MCF 10A (cell line): ENCODE data around the gene PPM1H. TPM values are rescaled to one million over a fixed set of nuclear protein-coding genes. Genes with fewer than 3 reads are reported as not detected.

ENCODE experiments used
- BruUV-seq: library from RNA; stranded (reverse); fragments of 400-500 nt; replicated peaks from 2 replicates; lab custom pipeline; 2021; lab: Mats Ljungman, UMichigan
- CTCF ChIA-PET: fragments of 300-600 bp; sonication (Branson Sonifier 250); formaldehyde crosslinking; extraction: SDS; loops from one replicate; lab custom pipeline; 2021; ENCODE audit warnings: antibody characterized with exemption, inconsistent platforms; lab: Yijun Ruan, JAX
- POLR2A ChIA-PET: fragments of 300-600, 350-650 bp; sonication (Branson Sonifier 250); formaldehyde crosslinking; extraction: SDS; loops from one replicate; lab custom pipeline; 2020; ENCODE audit warnings: antibody characterized with exemption, inconsistent platforms; lab: Yijun Ruan, JAX
- DNase-seq: peaks from one replicate; pipeline ENCODE4 v3.0.0-alpha.2; 2018; ENCODE audit not compliant: unreplicated experiment
- H3K27ac Mint-ChIP-seq: one replicate; pipeline ENCODE4 v1.8.0; 2022; ENCODE audit warnings: mild to moderate bottlenecking, low read depth, mixed read lengths; ENCODE audit not compliant: unreplicated experiment
- H3K27me3 Mint-ChIP-seq: one replicate; pipeline ENCODE4 v1.8.0; 2022; ENCODE audit warnings: mixed read lengths; ENCODE audit not compliant: insufficient read depth, unreplicated experiment
- H3K36me3 Mint-ChIP-seq: one replicate; pipeline ENCODE4 v1.8.0; 2022; ENCODE audit warnings: mild to moderate bottlenecking, moderate library complexity, mixed read lengths; ENCODE audit not compliant: insufficient read depth, unreplicated experiment
- H3K4me1 Mint-ChIP-seq: one replicate; pipeline ENCODE4 v1.8.0; 2022; ENCODE audit warnings: mixed read lengths; ENCODE audit not compliant: insufficient read depth, unreplicated experiment
- H3K4me3 Mint-ChIP-seq: one replicate; pipeline ENCODE4 v1.8.0; 2022; ENCODE audit warnings: mild to moderate bottlenecking, moderate library complexity, mixed read lengths; ENCODE audit not compliant: unreplicated experiment
- H3K9me3 Mint-ChIP-seq: one replicate; pipeline ENCODE4 v1.8.0; 2022; ENCODE audit warnings: mixed read lengths; ENCODE audit not compliant: unreplicated experiment
- CTCF ChIP-seq: fragments of 200-600 bp; IDR thresholded peaks from one replicate; pipeline ENCODE4 v1.8.0; 2022; ENCODE audit warnings: antibody characterized with exemption, mild to moderate bottlenecking; ENCODE audit not compliant: unreplicated experiment
- intact Hi-C: fragments of 100-400 bp; cut with micrococcal nuclease; formaldehyde crosslinking; loops from 2 replicates; pipeline ENCODE4 v1.14.1; 2022
- total RNA-seq: library from RNA; stranded (reverse); gene quantifications from 2 replicates; pipeline ENCODE4 v1.2.3, GENCODE V29; 2022

PPM1H gene
- total RNA-seq, 1 experiment from 2014 or later = 0.49 TPM

- peaks cover 5% of the 10 kb centered on the region for H3K36me3 Mint-ChIP-seq
- no peak overlapping the region for H3K27ac Mint-ChIP-seq
- H3K4me3 Mint-ChIP-seq = no peak overlapping the region
- no peaks in the 10 kb centered on the region for H3K27me3 Mint-ChIP-seq
- intact Hi-C loops = no loop called here
- no peaks in the 10 kb centered on the region for H3K9me3 Mint-ChIP-seq
- TF ChIP-seq CTCF = no peak
- no TSS peak for BruUV-seq
- DNase-seq = no peak
- CTCF ChIA-PET = no interaction called here
- peaks cover 8% of the 10 kb centered on the region for H3K4me1 Mint-ChIP-seq
- POLR2A ChIA-PET = no interaction called here
These were observed 218.0 kb downstream of the PPM1H start for GRCh38 chr12:62716866-62717525.

- POLR2A ChIA-PET = interaction anchor here (0.5 to 0.6 kb wide), 2 partner anchors 8 to 635 kb away, joined by 3 to 4 read pairs; no protein-coding TSS in a partner anchor
- Mint-ChIP-seq H3K27ac (no peak overlapping the region), H3K27me3 (no peaks in the 10 kb centered on the region), H3K4me3 (no peak overlapping the region), H3K36me3 (peaks cover under 1% of the 10 kb centered on the region), H3K9me3 (no peaks in the 10 kb centered on the region), H3K4me1 (peaks cover 8% of the 10 kb centered on the region)
- no TSS peak for BruUV-seq
- no peak for TF ChIP-seq CTCF
- intact Hi-C loops = no loop called here
- CTCF ChIA-PET = interaction anchor here (0.9 kb wide), 1 partner anchor 116 kb away, joined by 3 read pairs; no protein-coding TSS in a partner anchor
- no peak for DNase-seq
These were observed 218.9 kb downstream of the PPM1H start for GRCh38 chr12:62716037-62716436.

GRCh38 chr12:62714774-62715721 is 219.9 kb downstream of the PPM1H start:
- BruUV-seq = no TSS peak
- H3K4me1 Mint-ChIP-seq = peaks cover 14% of the 10 kb centered on the region
- intact Hi-C loops = no loop called here
- H3K4me3 Mint-ChIP-seq = no peak overlapping the region
- no peaks in the 10 kb centered on the region for H3K27me3 Mint-ChIP-seq
- TF ChIP-seq CTCF = no peak
- no peaks in the 10 kb centered on the region for H3K9me3 Mint-ChIP-seq
- POLR2A ChIA-PET = interaction anchor here (0.5 to 0.6 kb wide), 2 partner anchors 9 to 636 kb away, joined by 3 to 4 read pairs; no protein-coding TSS in a partner anchor
- DNase-seq = no peak
- H3K36me3 Mint-ChIP-seq = no peaks in the 10 kb centered on the region
- CTCF ChIA-PET = interaction anchor here (0.9 kb wide), 1 partner anchor 115 kb away, joined by 3 read pairs; no protein-coding TSS in a partner anchor
- no peak overlapping the region for H3K27ac Mint-ChIP-seq
